ENCODE data around the gene TMBIM6.

The TMBIM6 gene

GRCh38 chr12:49798248-49798647, 56.9 kb downstream of the TMBIM6 start:
- DNase-seq (ENCODE audit: low read depth), result no peak

GRCh38 chr12:49798934-49799333, 57.6 kb downstream of the TMBIM6 start:
- DNase-seq (ENCODE audit: low read depth), result no peak

GRCh38 chr12:49800421-49801140, 59.2 kb downstream of the TMBIM6 start:
- DNase-seq (ENCODE audit: low read depth), result no peak

GRCh38 chr12:49801141-49802063, 60.0 kb downstream of the TMBIM6 start:
- DNase-seq (ENCODE audit: low read depth), result no peak

- DNase-seq (ENCODE audit: low read depth), result no peak
Measured at GRCh38 chr12:49803693-49804450, 62.5 kb downstream of the TMBIM6 start.

- no peak for DNase-seq (ENCODE audit: low read depth)
Measured at GRCh38 chr12:49804821-49805220, 63.5 kb downstream of the TMBIM6 start.

- DNase-seq (ENCODE audit: low read depth), result no peak
Measured at GRCh38 chr12:49805409-49805808, 64.1 kb downstream of the TMBIM6 start.

GRCh38 chr12:49806321-49806813, 65.0 kb downstream of the TMBIM6 start:
- no peak for DNase-seq (ENCODE audit: low read depth)

- no peak for DNase-seq (ENCODE audit: low read depth)
Measured at GRCh38 chr12:49806877-49807276, 65.5 kb downstream of the TMBIM6 start.

- DNase-seq (ENCODE audit: low read depth), result no peak
Measured at GRCh38 chr12:49807991-49808580, 66.7 kb downstream of the TMBIM6 start.

GRCh38 chr12:49808686-49809380, 67.5 kb downstream of the TMBIM6 start:
- DNase-seq (ENCODE audit: low read depth), result no peak

- no peak for DNase-seq (ENCODE audit: low read depth)
Measured at GRCh38 chr12:49809381-49809905, 68.1 kb downstream of the TMBIM6 start.

GRCh38 chr12:49809906-49810389, 68.6 kb downstream of the TMBIM6 start:
- no peak for DNase-seq (ENCODE audit: low read depth)

GRCh38 chr12:49811136-49811535, 69.8 kb downstream of the TMBIM6 start:
- DNase-seq (ENCODE audit: low read depth), result no peak

- DNase-seq (ENCODE audit: low read depth), result no peak
Measured at GRCh38 chr12:49811961-49812401, 70.6 kb downstream of the TMBIM6 start.

- DNase-seq (ENCODE audit: low read depth), result no peak
Measured at GRCh38 chr12:49813131-49813530, 71.8 kb downstream of the TMBIM6 start.
